ENCODE results near the gene MYO1D. TPM values are rescaled to one million over a fixed set of nuclear protein-coding genes. Genes with fewer than 3 reads are reported as not detected.

The MYO1D gene
- total and polyA plus RNA-seq, 2 of the 13 experiments (the other 11 are each of a cell fraction or from before 2014, with no cell fraction given): 13.2 to 17.3 TPM

DNA sequence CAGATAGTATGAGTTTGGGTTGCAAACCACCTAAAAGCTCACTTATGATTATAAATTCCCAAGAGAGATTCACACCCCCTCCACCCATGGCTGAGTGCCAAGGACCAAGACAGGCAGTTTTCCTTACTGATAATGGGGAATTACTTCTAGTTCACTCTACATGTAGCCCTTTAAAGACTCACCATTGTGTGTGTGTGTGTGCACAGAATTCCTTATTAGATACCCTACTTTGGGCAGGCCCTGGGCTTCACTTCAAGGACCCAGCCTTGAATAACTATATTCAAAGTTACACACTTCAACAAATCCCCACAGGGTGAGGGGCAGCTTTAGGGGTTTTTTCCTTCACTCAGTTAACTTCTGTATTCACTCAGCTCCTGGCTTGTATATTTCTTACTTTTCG lies 143.5 kb downstream of the MYO1D start (continued):
- TF ChIP-seq, protein P1, sequence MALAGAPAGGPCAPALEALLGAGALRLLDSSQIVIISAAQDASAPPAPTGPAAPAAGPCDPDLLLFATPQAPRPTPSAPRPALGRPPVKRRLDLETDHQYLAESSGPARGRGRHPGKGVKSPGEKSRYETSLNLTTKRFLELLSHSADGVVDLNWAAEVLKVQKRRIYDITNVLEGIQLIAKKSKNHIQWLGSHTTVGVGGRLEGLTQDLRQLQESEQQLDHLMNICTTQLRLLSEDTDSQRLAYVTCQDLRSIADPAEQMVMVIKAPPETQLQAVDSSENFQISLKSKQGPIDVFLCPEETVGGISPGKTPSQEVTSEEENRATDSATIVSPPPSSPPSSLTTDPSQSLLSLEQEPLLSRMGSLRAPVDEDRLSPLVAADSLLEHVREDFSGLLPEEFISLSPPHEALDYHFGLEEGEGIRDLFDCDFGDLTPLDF (CRISPR knock-in tag; IDR thresholded peaks at IDR 0.05): no peak
- no peak for TF ChIP-seq GATAD2A (CRISPR knock-in tag; IDR thresholded peaks at IDR 0.05)
- no peak for TF ChIP-seq MTA1 (CRISPR knock-in tag; IDR thresholded peaks at IDR 0.05; ENCODE audit: borderline replicate concordance)
- no peak for TF ChIP-seq ZNF547 (CRISPR knock-in tag; IDR thresholded peaks at IDR 0.05)
- TF ChIP-seq RFX3 (CRISPR knock-in tag; IDR thresholded peaks at IDR 0.05): no peak
- TF ChIP-seq ZNF333 (CRISPR knock-in tag; IDR thresholded peaks at IDR 0.05; ENCODE audit: borderline replicate concordance): no peak
- TF ChIP-seq ZNF746 (CRISPR knock-in tag; IDR thresholded peaks at IDR 0.05): no peak
- no peak for TF ChIP-seq ZNF766 (CRISPR knock-in tag; IDR thresholded peaks at IDR 0.05; ENCODE audit: borderline replicate concordance)
- TF ChIP-seq ZNF749 (CRISPR knock-in tag; IDR thresholded peaks at IDR 0.05; ENCODE audit: borderline replicate concordance): no peak
- TF ChIP-seq, protein P2, sequence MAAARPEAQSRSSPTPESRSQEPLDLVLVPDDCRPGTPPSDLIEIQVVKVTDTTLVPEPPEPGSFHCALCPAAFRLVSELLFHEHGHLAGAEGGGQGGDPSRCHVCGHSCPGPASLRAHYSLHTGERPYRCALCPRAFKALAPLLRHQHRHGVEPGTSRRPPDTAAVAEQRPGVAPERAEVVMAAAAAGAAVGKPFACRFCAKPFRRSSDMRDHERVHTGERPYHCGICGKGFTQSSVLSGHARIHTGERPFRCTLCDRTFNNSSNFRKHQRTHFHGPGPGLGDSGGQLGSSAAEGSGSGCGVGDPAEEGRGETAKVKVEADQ (CRISPR knock-in tag; IDR thresholded peaks at IDR 0.05; ENCODE audit: borderline replicate concordance): no peak
- no peak for TF ChIP-seq ZNF446 (CRISPR knock-in tag; IDR thresholded peaks at IDR 0.05)
- TF ChIP-seq ZNF251 (CRISPR knock-in tag; IDR thresholded peaks at IDR 0.05): no peak
- TF ChIP-seq IRF2 (CRISPR knock-in tag; IDR thresholded peaks at IDR 0.05): no peak

DNA sequence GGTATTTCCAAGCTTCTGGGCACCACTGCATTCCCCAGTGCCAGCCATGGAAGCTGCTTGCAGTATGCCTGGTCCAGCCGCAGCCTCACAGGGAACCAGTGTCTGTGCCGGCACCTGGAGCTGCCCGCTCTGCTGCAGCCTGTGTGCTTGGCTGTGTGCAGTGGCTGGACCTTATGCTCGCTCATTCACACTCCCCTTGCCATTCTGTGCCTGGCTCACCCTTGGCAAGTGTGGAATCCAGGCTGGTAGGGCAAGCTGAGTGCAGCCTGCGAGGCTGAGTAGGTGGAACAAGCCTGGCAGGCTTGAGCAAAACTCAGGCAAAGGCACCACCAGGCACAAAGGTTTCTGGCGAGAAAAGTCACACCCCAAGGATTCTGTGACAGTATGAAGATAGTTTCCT lies 144.0 kb downstream of the MYO1D start:
- H3K9ac ChIP-seq (ENCODE audit: insufficient read depth, low read depth, low read length): no peak overlapping the region
- H2AFZ ChIP-seq (ENCODE audit: low read length): no peak overlapping the region
- DNase-seq (ENCODE audit: low spot score) (no peak), ATAC-seq (no peak), FAIRE-seq (no peak)
- ChIA-PET CTCF (ENCODE audit: low intra/inter-chr PET ratio, low total read pairs) (no interaction called here), POLR2A (no interaction called here)
- intact Hi-C loops (cut with micrococcal nuclease; ENCODE audit: unreplicated experiment) (no loop called here), in situ Hi-C loops (cut with HindIII; ENCODE audit: extremely low pct_ligation_motif_present, low pct_unique_long_range_greater_than_20kb) (no loop called here)
- H3K4me3 ChIP-seq (replicated peaks in 1 of 3; ENCODE audit: insufficient read depth in 1 of 3, low read depth in 2 of 3, low read length in 3 of 3): no peak overlapping the region
- H3K4me2 ChIP-seq (ENCODE audit: low read depth, low read length): no peak overlapping the region
- BruUV-seq (replicated peaks): no TSS peak
- H3K4me1 ChIP-seq (ENCODE audit: insufficient read depth, low read length): no peaks in the 10 kb centered on the region
- no peaks in the 10 kb centered on the region for H3K27me3 ChIP-seq (ENCODE audit: control insufficient read depth in 1 of 2, insufficient read depth in 2 of 2, low read length in 2 of 2)
- H4K20me1 ChIP-seq (ENCODE audit: insufficient read depth, low read length): no peaks in the 10 kb centered on the region
- no peak overlapping the region for H3K27ac ChIP-seq (ENCODE audit: extremely low read length, insufficient read depth, low read length)
- H3K36me3 ChIP-seq (replicated peaks in 1 of 2; ENCODE audit: control insufficient read depth in 1 of 2, insufficient read depth in 2 of 2, low read length in 2 of 2): no peaks in the 10 kb centered on the region
- H3K9me3 ChIP-seq (ENCODE audit: low read length): no peaks in the 10 kb centered on the region
- WGBS (ENCODE audit: low lambda C conversion rate): 88% methylated on average over 5 of the region's 6 CpGs
- H3K79me2 ChIP-seq (ENCODE audit: insufficient read depth, low read length): no peaks in the 10 kb centered on the region
- TF ChIP-seq ZNF776 (CRISPR knock-in tag; IDR thresholded peaks at IDR 0.05): no peak
- TF ChIP-seq XBP1 (CRISPR knock-in tag; IDR thresholded peaks at IDR 0.05): no peak
- TF ChIP-seq ZNF121 (CRISPR knock-in tag; IDR thresholded peaks at IDR 0.05): no peak
- TF ChIP-seq ONECUT2 (CRISPR knock-in tag; IDR thresholded peaks at IDR 0.05): no peak
- no peak for TF ChIP-seq PITX1 (CRISPR knock-in tag; IDR thresholded peaks at IDR 0.05)
- TF ChIP-seq, protein P3, sequence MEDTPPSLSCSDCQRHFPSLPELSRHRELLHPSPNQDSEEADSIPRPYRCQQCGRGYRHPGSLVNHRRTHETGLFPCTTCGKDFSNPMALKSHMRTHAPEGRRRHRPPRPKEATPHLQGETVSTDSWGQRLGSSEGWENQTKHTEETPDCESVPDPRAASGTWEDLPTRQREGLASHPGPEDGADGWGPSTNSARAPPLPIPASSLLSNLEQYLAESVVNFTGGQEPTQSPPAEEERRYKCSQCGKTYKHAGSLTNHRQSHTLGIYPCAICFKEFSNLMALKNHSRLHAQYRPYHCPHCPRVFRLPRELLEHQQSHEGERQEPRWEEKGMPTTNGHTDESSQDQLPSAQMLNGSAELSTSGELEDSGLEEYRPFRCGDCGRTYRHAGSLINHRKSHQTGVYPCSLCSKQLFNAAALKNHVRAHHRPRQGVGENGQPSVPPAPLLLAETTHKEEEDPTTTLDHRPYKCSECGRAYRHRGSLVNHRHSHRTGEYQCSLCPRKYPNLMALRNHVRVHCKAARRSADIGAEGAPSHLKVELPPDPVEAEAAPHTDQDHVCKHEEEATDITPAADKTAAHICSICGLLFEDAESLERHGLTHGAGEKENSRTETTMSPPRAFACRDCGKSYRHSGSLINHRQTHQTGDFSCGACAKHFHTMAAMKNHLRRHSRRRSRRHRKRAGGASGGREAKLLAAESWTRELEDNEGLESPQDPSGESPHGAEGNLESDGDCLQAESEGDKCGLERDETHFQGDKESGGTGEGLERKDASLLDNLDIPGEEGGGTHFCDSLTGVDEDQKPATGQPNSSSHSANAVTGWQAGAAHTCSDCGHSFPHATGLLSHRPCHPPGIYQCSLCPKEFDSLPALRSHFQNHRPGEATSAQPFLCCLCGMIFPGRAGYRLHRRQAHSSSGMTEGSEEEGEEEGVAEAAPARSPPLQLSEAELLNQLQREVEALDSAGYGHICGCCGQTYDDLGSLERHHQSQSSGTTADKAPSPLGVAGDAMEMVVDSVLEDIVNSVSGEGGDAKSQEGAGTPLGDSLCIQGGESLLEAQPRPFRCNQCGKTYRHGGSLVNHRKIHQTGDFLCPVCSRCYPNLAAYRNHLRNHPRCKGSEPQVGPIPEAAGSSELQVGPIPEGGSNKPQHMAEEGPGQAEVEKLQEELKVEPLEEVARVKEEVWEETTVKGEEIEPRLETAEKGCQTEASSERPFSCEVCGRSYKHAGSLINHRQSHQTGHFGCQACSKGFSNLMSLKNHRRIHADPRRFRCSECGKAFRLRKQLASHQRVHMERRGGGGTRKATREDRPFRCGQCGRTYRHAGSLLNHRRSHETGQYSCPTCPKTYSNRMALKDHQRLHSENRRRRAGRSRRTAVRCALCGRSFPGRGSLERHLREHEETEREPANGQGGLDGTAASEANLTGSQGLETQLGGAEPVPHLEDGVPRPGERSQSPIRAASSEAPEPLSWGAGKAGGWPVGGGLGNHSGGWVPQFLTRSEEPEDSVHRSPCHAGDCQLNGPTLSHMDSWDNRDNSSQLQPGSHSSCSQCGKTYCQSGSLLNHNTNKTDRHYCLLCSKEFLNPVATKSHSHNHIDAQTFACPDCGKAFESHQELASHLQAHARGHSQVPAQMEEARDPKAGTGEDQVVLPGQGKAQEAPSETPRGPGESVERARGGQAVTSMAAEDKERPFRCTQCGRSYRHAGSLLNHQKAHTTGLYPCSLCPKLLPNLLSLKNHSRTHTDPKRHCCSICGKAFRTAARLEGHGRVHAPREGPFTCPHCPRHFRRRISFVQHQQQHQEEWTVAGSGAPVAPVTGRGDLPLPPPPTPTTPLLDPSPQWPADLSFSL (CRISPR knock-in tag; IDR thresholded peaks at IDR 0.05): no peak

Data from HepG2 (cell line).